Measurements from ENCODE around the gene MRPS7. TPM values are rescaled to one million over a fixed set of nuclear protein-coding genes. Genes with fewer than 3 reads are reported as not detected.

Gene MRPS7
- total and polyA plus RNA-seq, 2 donors (not counting 3 experiments of a cell fraction or from before 2014, with no cell fraction given), result 79.8 to 82.8 TPM

GRCh38 chr17:75301502-75302206 is 40.0 kb downstream of the MRPS7 start:
- intact Hi-C loops (cut with micrococcal nuclease) (no loop called here), dilution Hi-C loops (cut with MboI; ENCODE audit: extremely low pct_ligation_motif_present, low sequenced_read_pairs) (no loop called here)
- Histone ChIP-seq H3K4me3 (replicated peaks in 1 of 3; ENCODE audit: insufficient read depth in 1 of 3, low read depth in 1 of 3, low read length in 3 of 3) (no peak overlapping the region), H3K9me1 (replicated peaks; ENCODE audit: control insufficient read depth, extremely low read depth, insufficient read depth, low read length) (no peaks in the 10 kb centered on the region), H2AFZ (ENCODE audit: low read depth, low read length) (no peak overlapping the region), H3K4me1 (ENCODE audit: control insufficient read depth, extremely low read depth, insufficient read depth, low read length) (no peaks in the 10 kb centered on the region), H3K36me3 (ENCODE audit: control insufficient read depth in 2 of 2, extremely low read depth in 1 of 2, insufficient read depth in 2 of 2, low read length in 2 of 2) (no peaks in the 10 kb centered on the region), H3K4me2 (ENCODE audit: insufficient read depth, low read length) (no peak overlapping the region), H3K27ac (ENCODE audit: insufficient read depth, low read depth, low read length) (no peak overlapping the region), H4K20me1 (replicated peaks; ENCODE audit: control insufficient read depth, extremely low read depth, insufficient read depth, low read length) (no peaks in the 10 kb centered on the region), H3K79me2 (ENCODE audit: control insufficient read depth, insufficient read depth, low read length) (no peaks in the 10 kb centered on the region), H3K9ac (replicated peaks; ENCODE audit: extremely low read depth, insufficient read depth, low read length) (no peak overlapping the region), H3K9me3 (replicated peaks; ENCODE audit: control insufficient read depth, insufficient read depth, low read length) (no peaks in the 10 kb centered on the region), H3K27me3 (ENCODE audit: control insufficient read depth in 2 of 2, insufficient read depth in 2 of 2, low read length in 2 of 2) (no peaks in the 10 kb centered on the region)
- TF ChIP-seq FOS (IDR thresholded peaks at IDR 0.05; ENCODE audit: borderline replicate concordance, insufficient read depth, low read length) (no peak), JUN (IDR thresholded peaks at IDR 0.05; ENCODE audit: borderline replicate concordance, insufficient read depth, insufficient read length, low read depth) (no peak), POLR2AphosphoS5 (IDR thresholded peaks at IDR 0.05; ENCODE audit: insufficient read depth, low read depth, low read length) (no peak), GATA2 (IDR thresholded peaks at IDR 0.05; ENCODE audit: insufficient read depth, insufficient read length, low read depth, low read length) (no peak), MYC (IDR thresholded peaks at IDR 0.05; ENCODE audit: low read depth, low read length) (no peak), MAX (IDR thresholded peaks at IDR 0.05; ENCODE audit: insufficient read depth, insufficient read length) (no peak), CTCF (IDR thresholded peaks at IDR 0.05; ENCODE audit: extremely low read depth in 1 of 2, insufficient read depth in 1 of 2, low read depth in 1 of 2, low read length in 2 of 2) (no peak), POLR2A (IDR thresholded peaks at IDR 0.05; ENCODE audit: low read depth, low read length) (no peak), EZH2 (IDR thresholded peaks at IDR 0.05; ENCODE audit: borderline replicate concordance, low read depth, low read length, severe bottlenecking) (no peak)
- no TSS peak for BruUV-seq (replicated peaks)
- POLR2A ChIA-PET, result no interaction called here
- no peak for DNase-seq (ENCODE audit: low read depth, low spot score)
- no peak for FAIRE-seq
- CTCF ChIA-PET, result no interaction called here

Measured in endothelial cell of umbilical vein (primary cell).